NOMO-1 treated with dmso at 0.1 percent for 144 hours (cell line): ENCODE measurements around the gene ITGA2.
"Not testable (repeated sequence)": the region's sequence is repeated elsewhere in the genome, so short reads cannot be mapped to it uniquely, and the experiment has no call there.

Source experiments
- DNase-seq: peaks from one replicate; lab custom pipeline; 2025; ENCODE audit not compliant: unreplicated experiment; lab: John Stamatoyannopoulos, UW

The ITGA2 gene

GRCh38 chr5:52989025-52989780 is at the start of gene ITGA2:
ITGA2 (plus strand) TSS chr5:52989352; CDS start chr5:52989469, 117 bp downstream.
- DNase-seq: no peak

GRCh38 chr5:52943285-52943684 is 45.9 kb upstream of the ITGA2 start:
- no peak for DNase-seq

- DNase-seq: no peak
Measured at GRCh38 chr5:52943808-52944207, 45.3 kb upstream of the ITGA2 start.

- DNase-seq: no peak
Measured at GRCh38 chr5:52945040-52945439, 44.1 kb upstream of the ITGA2 start.

GRCh38 chr5:52947208-52947607 is 41.9 kb upstream of the ITGA2 start:
- DNase-seq: no peak

- DNase-seq: no peak
Measured at GRCh38 chr5:52947851-52948250, 41.3 kb upstream of the ITGA2 start.

GRCh38 chr5:52948418-52949076 is 40.6 kb upstream of the ITGA2 start:
- DNase-seq: peak; percentile 47

GRCh38 chr5:52950686-52951085 is 38.5 kb upstream of the ITGA2 start:
- no peak for DNase-seq

GRCh38 chr5:52952483-52952882 is 36.7 kb upstream of the ITGA2 start:
- no peak for DNase-seq

GRCh38 chr5:52956014-52956413 is 33.1 kb upstream of the ITGA2 start:
- no peak for DNase-seq

- no peak for DNase-seq
Measured at GRCh38 chr5:52956915-52957747, 32.0 kb upstream of the ITGA2 start.

- no peak for DNase-seq
Measured at GRCh38 chr5:52961274-52961681, 27.9 kb upstream of the ITGA2 start.

- no peak for DNase-seq
Measured at GRCh38 chr5:52963636-52964035, 25.5 kb upstream of the ITGA2 start.

GRCh38 chr5:52964138-52964537 is 25.0 kb upstream of the ITGA2 start:
- no peak for DNase-seq

GRCh38 chr5:52976157-52976556 is 13.0 kb upstream of the ITGA2 start:
- not testable (repeated sequence) for DNase-seq

- no peak for DNase-seq
Measured at GRCh38 chr5:52977264-52977897, 11.8 kb upstream of the ITGA2 start.

- no peak for DNase-seq
Measured at GRCh38 chr5:52981507-52981906, 7.6 kb upstream of the ITGA2 start.

- DNase-seq: no peak
Measured at GRCh38 chr5:52983731-52984636, 5.2 kb upstream of the ITGA2 start.

GRCh38 chr5:52985306-52985705 is 3.8 kb upstream of the ITGA2 start:
- DNase-seq: no peak

GRCh38 chr5:52987711-52988331 is 1.3 kb upstream of the ITGA2 start:
- no peak for DNase-seq
